A549 (cell line): ENCODE measurements around the gene PPIH. TPM values are rescaled to one million over a fixed set of nuclear protein-coding genes. Genes with fewer than 3 reads are reported as not detected.

ENCODE experiments used
- ATAC-seq, 2 experiments: fragments of 200-7000 bp in 1 of 2; fragments of >200 bp in 1 of 2; cut with Nextera tagmentation in 1 of 2; cut with Tn5 transposase in 1 of 2; 3 replicates each; pipeline versions ENCODE4 v1.8.0 to v1.9.1; 2018 to 2020; ENCODE audit warnings: mild to moderate bottlenecking in 1 of 2, moderate library complexity in 1 of 2
- CTCF ChIA-PET: fragments of 300-600 bp; sonication (Branson Sonifier 250); formaldehyde crosslinking; extraction: SDS; loops from one replicate; lab custom pipeline; 2021; ENCODE audit warnings: antibody characterized with exemption, inconsistent platforms; lab: Yijun Ruan, JAX
- POLR2A ChIA-PET: fragments of 350-600 bp; formaldehyde crosslinking; extraction: SDS; loops from one replicate; lab custom pipeline; 2021; ENCODE audit warnings: antibody characterized with exemption, inconsistent platforms; lab: Yijun Ruan, JAX
- DNase-seq, 2 experiments: peaks; one replicate each; pipeline versions ENCODE4 v3.0.0 to v3.0.0-alpha.2; 2011 to 2016; ENCODE audit warnings: low read depth in 1 of 2, low spot score in 1 of 2
- FAIRE-seq: peaks from 2 replicates; lab custom pipeline; 2011; peaks lifted over from hg19 to GRCh38; lab: Jason Lieb, UNC
- H3K27ac ChIP-seq, 2 experiments: fragments of >200 bp; sonication (Bioruptor Twin); formaldehyde crosslinking; 3 replicates each; pipeline ENCODE4 v1.5.1; 2016 to 2017
- H3K4me1 ChIP-seq: fragments of >200 bp; sonication (Bioruptor Twin); formaldehyde crosslinking; 3 replicates; pipeline ENCODE4 v1.6.1; 2016
- H3K4me2 ChIP-seq: fragments of >200 bp; sonication (Bioruptor Twin); formaldehyde crosslinking; 3 replicates; pipeline ENCODE4 v1.6.1; 2016
- H3K4me3 ChIP-seq: fragments of >200 bp; sonication (Bioruptor Twin); formaldehyde crosslinking; 3 replicates; pipeline ENCODE4 v1.5.1; 2016
- H3K9me3 ChIP-seq: fragments of >200 bp; sonication (Bioruptor Twin); formaldehyde crosslinking; 3 replicates; pipeline ENCODE4 v1.6.1; 2016
- BHLHE40 ChIP-seq: IDR thresholded peaks from 2 replicates; pipeline ENCODE4 v1.6.1; 2012; ENCODE audit warnings: low read depth, low read length, inconsistent platforms
- CEBPB ChIP-seq, 2 experiments: fragments of >200 bp in 1 of 2; sonication (Bioruptor Twin) in 1 of 2; formaldehyde crosslinking in 1 of 2; IDR thresholded peaks; 2 replicates each; pipeline ENCODE4 v1.6.1; 2012 to 2016
- CHD2 ChIP-seq: fragments of 150-350 bp; IDR thresholded peaks from 2 replicates; pipeline ENCODE4 v1.6.1; 2014; ENCODE audit warnings: low read length; ENCODE audit not compliant: partially characterized antibody
- CHD4 ChIP-seq: fragments of 200-600 bp; sonication (generic); IDR thresholded peaks from 2 replicates; pipeline ENCODE4 v1.6.1; 2016; ENCODE audit warnings: antibody characterized with exemption, mild to moderate bottlenecking, borderline replicate concordance
- ESRRA ChIP-seq: fragments of 150-350 bp; IDR thresholded peaks from 2 replicates; pipeline ENCODE4 v1.6.1; 2014; ENCODE audit warnings: mild to moderate bottlenecking, low read length, borderline replicate concordance
- FOSB ChIP-seq: fragments of 250-450 bp; sonication (Bioruptor Pico); IDR thresholded peaks from 2 replicates; pipeline ENCODE4 v1.5.0; 2020; ENCODE audit warnings: mild to moderate bottlenecking, moderate library complexity
- FOSL2 ChIP-seq, 2 experiments: fragments of 450-650 bp in 1 of 2; fragments of >200 bp in 1 of 2; sonication (Bioruptor Twin) in 1 of 2; formaldehyde crosslinking; IDR thresholded peaks; 2 replicates each; pipeline versions ENCODE4 v1.5.0 to v1.6.1; 2016 to 2020; ENCODE audit warnings: mild to moderate bottlenecking in 1 of 2, moderate library complexity in 1 of 2
- HDAC2 ChIP-seq: fragments of 200-600 bp; sonication (generic); IDR thresholded peaks from 2 replicates; pipeline ENCODE4 v1.6.1; 2016
- HES2 ChIP-seq: fragments of >200 bp; sonication (Bioruptor Twin); formaldehyde crosslinking; IDR thresholded peaks from 2 replicates; pipeline ENCODE4 v1.6.1; 2016
- HEYL ChIP-seq: fragments of 250-450 bp; sonication (Bioruptor Pico); IDR thresholded peaks from 2 replicates; pipeline ENCODE4 v1.8.0; 2021; ENCODE audit warnings: mild to moderate bottlenecking, moderate library complexity
- HOXA7 ChIP-seq: fragments of 250-450 bp; sonication (Bioruptor Pico); IDR thresholded peaks from 2 replicates; pipeline ENCODE4 v1.5.0; 2020; ENCODE audit warnings: mild to moderate bottlenecking, moderate library complexity
- JUN ChIP-seq, 2 experiments: fragments of >200 bp; sonication (Bioruptor Twin); formaldehyde crosslinking; IDR thresholded peaks; 2 replicates in 1 of 2; 3 replicates in 1 of 2; pipeline ENCODE4 v1.6.1; 2016 to 2017
- JUNB ChIP-seq: fragments of >200 bp; sonication (Bioruptor Twin); formaldehyde crosslinking; IDR thresholded peaks from 2 replicates; pipeline ENCODE4 v1.6.1; 2016
- KDM1A ChIP-seq: fragments of 200-600 bp; sonication (generic); IDR thresholded peaks from 2 replicates; pipeline ENCODE4 v1.6.1; 2016; ENCODE audit warnings: low read depth, mild to moderate bottlenecking
- KDM5A ChIP-seq: fragments of 200-600 bp; sonication (generic); IDR thresholded peaks from 2 replicates; pipeline ENCODE4 v1.6.1; 2016; ENCODE audit warnings: antibody characterized with exemption, mild to moderate bottlenecking
- MAZ ChIP-seq: fragments of 150-350 bp; IDR thresholded peaks from 2 replicates; pipeline ENCODE4 v1.6.1; 2014; ENCODE audit warnings: antibody characterized with exemption, low read depth, low read length, borderline replicate concordance
- NFE2L2 ChIP-seq: fragments of 150-350 bp; conservative IDR thresholded peaks from 2 replicates; pipeline ENCODE4 v1.6.1; 2014; ENCODE audit warnings: low read length
- NR3C1 ChIP-seq: fragments of >200 bp; sonication (Bioruptor Twin); formaldehyde crosslinking; IDR thresholded peaks from 3 replicates; pipeline ENCODE4 v1.6.1; 2017
- PBX3 ChIP-seq: IDR thresholded peaks from 2 replicates; pipeline ENCODE4 v1.6.1; 2012
- RARB ChIP-seq: fragments of 250-450 bp; sonication (Bioruptor Pico); IDR thresholded peaks from 2 replicates; pipeline ENCODE4 v1.8.0; 2021; ENCODE audit warnings: mild to moderate bottlenecking, moderate library complexity
- RCOR1 ChIP-seq: fragments of 150-350 bp; IDR thresholded peaks from 2 replicates; pipeline ENCODE4 v1.6.1; 2014; ENCODE audit warnings: antibody characterized with exemption, low read length, low read depth
- ZFP36 ChIP-seq: fragments of 450-650 bp; IDR thresholded peaks from 2 replicates; pipeline ENCODE4 v1.6.1; 2014; ENCODE audit warnings: borderline replicate concordance; ENCODE audit not compliant: partially characterized antibody
- ZSCAN20 ChIP-seq: fragments of 250-450 bp; sonication (Bioruptor Pico); IDR thresholded peaks from 2 replicates; pipeline ENCODE4 v1.8.0; 2022; ENCODE audit warnings: mild to moderate bottlenecking, moderate library complexity
- WGBS: methylation state at CpG from one replicate; pipeline ENCODE4 v1.1.6; 2017; ENCODE audit errors: missing lambda C conversion rate; 5-methylcytosine and 5-hydroxymethylcytosine counted together
- polyA plus RNA-seq, 4 experiments: library from polyadenylated mRNA; depleted of rRNA in 3 of 4; stranded (reverse); fragments of >200 nt; fragmentation: RNase III in 1 of 4; extraction: RNeasy Plus Mini Kit Qiagen cat#74134 plus additional on column Dnase treatment in 1 of 4; gene quantifications; 2 replicates in 3 of 4; 3 replicates in 1 of 4; pipeline ENCODE4 v1.2.3, GENCODE V29; 2011 to 2017
- TF ChIP-seq, protein P1 (sequence below): IDR thresholded peaks from 2 replicates; pipeline ENCODE4 v1.6.1; 2012
- TF ChIP-seq, protein P2 (sequence below): fragments of 250-450 bp; sonication (Bioruptor Pico); IDR thresholded peaks from 2 replicates; pipeline ENCODE4 v1.5.0; 2021; ENCODE audit warnings: mild to moderate bottlenecking, moderate library complexity, borderline replicate concordance
- TF ChIP-seq, protein P3 (sequence below): fragments of >200 bp; sonication (Bioruptor Twin); formaldehyde crosslinking; IDR thresholded peaks from 3 replicates; pipeline ENCODE4 v1.5.1; 2016

Gene PPIH
- polyA plus RNA-seq, 2 of the 4 experiments (the other 2 are of a cell fraction) = 59.0 to 68.9 TPM

DNA sequence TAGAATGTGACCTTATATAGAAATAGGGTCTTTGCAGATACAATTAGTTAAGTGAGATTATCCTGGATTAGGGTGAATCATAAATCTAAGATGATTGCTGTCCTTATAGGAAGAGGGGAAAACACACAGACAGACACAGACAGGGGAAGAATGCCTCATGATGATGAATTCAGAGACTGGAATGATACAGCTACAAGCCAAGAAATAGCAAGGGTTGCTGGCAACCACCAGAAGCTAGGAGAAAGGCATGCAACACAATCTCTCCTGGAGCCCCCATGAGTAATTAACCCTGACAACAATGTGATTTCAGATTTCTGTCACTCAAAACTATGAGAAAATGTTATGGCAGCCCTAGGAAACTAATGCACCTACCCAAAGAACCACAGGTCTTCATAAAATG lies 19.1 kb upstream of the PPIH start:
- no peak for ATAC-seq
- Histone ChIP-seq H3K27ac (no peak overlapping the region), H3K4me1 (no peaks in the 10 kb centered on the region), H3K4me2 (no peak overlapping the region), H3K4me3 (no peak overlapping the region), H3K9me3 (no peaks in the 10 kb centered on the region)
- FAIRE-seq = no peak
- ChIA-PET POLR2A (interaction anchor here (0.6 kb wide), 1 partner anchor 58 kb away, joined by 3 read pairs; no protein-coding TSS in a partner anchor), CTCF (interaction anchor here (0.7 kb wide), 1 partner anchor 137 kb away, joined by 3 read pairs; no protein-coding TSS in a partner anchor)
- no peak for TF ChIP-seq CEBPB (IDR thresholded peaks at IDR 0.05)
- no peak for TF ChIP-seq HDAC2
- TF ChIP-seq BHLHE40 = no peak
- no peak for TF ChIP-seq JUN (IDR thresholded peaks at IDR 0.05)
- TF ChIP-seq RARB (CRISPR knock-in tag) = no peak
- TF ChIP-seq KDM5A = no peak
- no peak for TF ChIP-seq PBX3
- no peak for DNase-seq

- Histone ChIP-seq H3K4me1 (no peaks in the 10 kb centered on the region), H3K4me2 (no peak overlapping the region)
- TF ChIP-seq FOSB (no peak), FOSL2 (IDR thresholded peaks at IDR 0.05) (no peak), FOSL2 (CRISPR knock-in tag; IDR thresholded peaks at IDR 0.05) (no peak), CHD4 (no peak), RARB (CRISPR knock-in tag) (no peak), CHD2 (no peak), ESRRA (no peak), HES2 (no peak)
- TF ChIP-seq, protein P1, sequence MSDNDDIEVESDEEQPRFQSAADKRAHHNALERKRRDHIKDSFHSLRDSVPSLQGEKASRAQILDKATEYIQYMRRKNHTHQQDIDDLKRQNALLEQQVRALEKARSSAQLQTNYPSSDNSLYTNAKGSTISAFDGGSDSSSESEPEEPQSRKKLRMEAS = no peak
- TF ChIP-seq, protein P2, sequence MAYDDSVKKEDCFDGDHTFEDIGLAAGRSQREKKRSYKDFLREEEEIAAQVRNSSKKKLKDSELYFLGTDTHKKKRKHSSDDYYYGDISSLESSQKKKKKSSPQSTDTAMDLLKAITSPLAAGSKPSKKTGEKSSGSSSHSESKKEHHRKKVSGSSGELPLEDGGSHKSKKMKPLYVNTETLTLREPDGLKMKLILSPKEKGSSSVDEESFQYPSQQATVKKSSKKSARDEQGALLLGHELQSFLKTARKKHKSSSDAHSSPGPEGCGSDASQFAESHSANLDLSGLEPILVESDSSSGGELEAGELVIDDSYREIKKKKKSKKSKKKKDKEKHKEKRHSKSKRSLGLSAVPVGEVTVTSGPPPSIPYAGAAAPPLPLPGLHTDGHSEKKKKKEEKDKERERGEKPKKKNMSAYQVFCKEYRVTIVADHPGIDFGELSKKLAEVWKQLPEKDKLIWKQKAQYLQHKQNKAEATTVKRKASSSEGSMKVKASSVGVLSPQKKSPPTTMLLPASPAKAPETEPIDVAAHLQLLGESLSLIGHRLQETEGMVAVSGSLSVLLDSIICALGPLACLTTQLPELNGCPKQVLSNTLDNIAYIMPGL (CRISPR knock-in tag) = no peak
- TF ChIP-seq, protein P3, sequence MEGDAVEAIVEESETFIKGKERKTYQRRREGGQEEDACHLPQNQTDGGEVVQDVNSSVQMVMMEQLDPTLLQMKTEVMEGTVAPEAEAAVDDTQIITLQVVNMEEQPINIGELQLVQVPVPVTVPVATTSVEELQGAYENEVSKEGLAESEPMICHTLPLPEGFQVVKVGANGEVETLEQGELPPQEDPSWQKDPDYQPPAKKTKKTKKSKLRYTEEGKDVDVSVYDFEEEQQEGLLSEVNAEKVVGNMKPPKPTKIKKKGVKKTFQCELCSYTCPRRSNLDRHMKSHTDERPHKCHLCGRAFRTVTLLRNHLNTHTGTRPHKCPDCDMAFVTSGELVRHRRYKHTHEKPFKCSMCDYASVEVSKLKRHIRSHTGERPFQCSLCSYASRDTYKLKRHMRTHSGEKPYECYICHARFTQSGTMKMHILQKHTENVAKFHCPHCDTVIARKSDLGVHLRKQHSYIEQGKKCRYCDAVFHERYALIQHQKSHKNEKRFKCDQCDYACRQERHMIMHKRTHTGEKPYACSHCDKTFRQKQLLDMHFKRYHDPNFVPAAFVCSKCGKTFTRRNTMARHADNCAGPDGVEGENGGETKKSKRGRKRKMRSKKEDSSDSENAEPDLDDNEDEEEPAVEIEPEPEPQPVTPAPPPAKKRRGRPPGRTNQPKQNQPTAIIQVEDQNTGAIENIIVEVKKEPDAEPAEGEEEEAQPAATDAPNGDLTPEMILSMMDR = no peak
- TF ChIP-seq, all 56 proteins: peak for 0
- H3K4me3 ChIP-seq = no peak overlapping the region
- DNase-seq = no peak
- no peaks in the 10 kb centered on the region for H3K9me3 ChIP-seq
- POLR2A ChIA-PET = no interaction called here
- no peak for ATAC-seq
- FAIRE-seq = no peak
- CTCF ChIA-PET = no interaction called here
- WGBS = 64% methylated on average over 2 of the region's 2 CpGs
- H3K27ac ChIP-seq = no peak overlapping the region
Measured at GRCh38 chr1:42646056-42646455, 12.2 kb upstream of the PPIH start.

GRCh38 chr1:42657201-42657600 lies 1.0 kb upstream of the PPIH start:
- ATAC-seq = no peak
- no peak for DNase-seq
- CTCF ChIA-PET = no interaction called here
- Histone ChIP-seq H3K27ac (peak overlapping the region in 1 of 2 experiments; percentile 96; a peak in 4 of 6 replicates), H3K4me3 (no peak overlapping the region), H3K4me2 (peak overlapping the region; percentile 83), H3K4me1 (peaks cover 8% of the 10 kb centered on the region; the same call in 1 of the 3 replicates), H3K9me3 (no peaks in the 10 kb centered on the region)
- 94% methylated on average over 5 of the region's 5 CpGs for WGBS
- no peak for TF ChIP-seq ZFP36
- TF ChIP-seq HEYL (CRISPR knock-in tag) = no peak
- TF ChIP-seq, protein P1 = no peak
- no peak for TF ChIP-seq KDM1A
- no peak for TF ChIP-seq HES2
- no peak for TF ChIP-seq MAZ
- TF ChIP-seq, protein P3 = no peak
- no peak for TF ChIP-seq FOSB
- TF ChIP-seq ZSCAN20 (CRISPR knock-in tag) = no peak
- no peak for TF ChIP-seq JUNB
- no peak for TF ChIP-seq NR3C1
- no peak for TF ChIP-seq RCOR1
- no peak for TF ChIP-seq HOXA7 (CRISPR knock-in tag)
- no peak for TF ChIP-seq FOSL2 (IDR thresholded peaks at IDR 0.05)
- no peak for TF ChIP-seq FOSL2 (CRISPR knock-in tag; IDR thresholded peaks at IDR 0.05)
- TF ChIP-seq NFE2L2 = no peak
- POLR2A ChIA-PET = interaction anchor here (1.1 to 1.4 kb wide), 2 partner anchors 9 to 109 kb away, joined by 3 to 5 read pairs; partner anchors contain the start of genes C1orf50 and P3H1
- no peak for FAIRE-seq
